GM18868 (cell line): ENCODE measurements around the gene CTTN.

Experiments used
- ATAC-seq: cut with Tn5 transposase; IDR thresholded peaks from one replicate; pipeline ENCODE4 v1.9.1; 2021; ENCODE audit warnings: mild to moderate bottlenecking, moderate library complexity; ENCODE audit not compliant: unreplicated experiment

CTTN gene

GRCh38 chr11:70473186-70473872, 75.0 kb downstream of the CTTN start:
- no peak for ATAC-seq

GRCh38 chr11:70473873-70474690, 75.8 kb downstream of the CTTN start:
- ATAC-seq: no peak

GRCh38 chr11:70474710-70475109, 76.4 kb downstream of the CTTN start:
- ATAC-seq: no peak

GRCh38 chr11:70476669-70477068, 78.3 kb downstream of the CTTN start:
- no peak for ATAC-seq

- ATAC-seq: no peak
Measured at GRCh38 chr11:70477176-70477575, 78.8 kb downstream of the CTTN start.

GRCh38 chr11:70477609-70478008, 79.3 kb downstream of the CTTN start:
- ATAC-seq: no peak

GRCh38 chr11:70478166-70478890, 80.0 kb downstream of the CTTN start:
- no peak for ATAC-seq

- ATAC-seq: no peak
Measured at GRCh38 chr11:70480711-70481110, 82.4 kb downstream of the CTTN start.

- ATAC-seq: no peak
Measured at GRCh38 chr11:70481625-70482528, 83.5 kb downstream of the CTTN start.

GRCh38 chr11:70482529-70482917, 84.2 kb downstream of the CTTN start:
- ATAC-seq: no peak

- ATAC-seq: no peak
Measured at GRCh38 chr11:70483077-70483861, 84.9 kb downstream of the CTTN start.

GRCh38 chr11:70483917-70484316, 85.6 kb downstream of the CTTN start:
- ATAC-seq: no peak

- no peak for ATAC-seq
Measured at GRCh38 chr11:70485326-70486025, 87.1 kb downstream of the CTTN start.

GRCh38 chr11:70486026-70486415, 87.7 kb downstream of the CTTN start:
- ATAC-seq: no peak
